ENCODE measurements around the gene CAMTA1.

DNA sequence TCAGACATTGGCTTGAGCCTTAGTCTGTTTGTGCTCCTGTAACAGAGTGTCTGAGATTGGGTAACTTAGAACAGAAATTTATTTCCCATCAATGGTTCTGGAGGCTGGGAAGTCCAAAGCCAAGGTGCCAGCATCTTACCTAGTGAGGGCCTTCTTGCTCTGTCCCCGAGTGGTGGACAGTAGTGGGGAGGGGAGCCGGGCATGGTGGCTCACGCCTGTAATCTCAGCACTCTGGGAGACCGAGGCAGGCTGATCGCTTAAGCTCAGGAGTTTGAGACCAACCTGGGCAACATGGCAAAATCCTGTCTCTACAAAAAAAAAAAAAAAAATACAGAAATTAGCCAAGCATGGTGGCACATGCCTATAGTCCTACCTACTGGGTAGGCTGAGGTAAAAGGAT, 649.3 kb downstream of the CAMTA1 start:
- TF ChIP-seq RAD21 (conservative IDR thresholded peaks at IDR 0.05) (no peak), POLR2AphosphoS5 (IDR thresholded peaks at IDR 0.05) (no peak), CTCF (IDR thresholded peaks at IDR 0.05; ENCODE audit: poor library complexity, severe bottlenecking) (no peak), EP300 (conservative IDR thresholded peaks at IDR 0.05; ENCODE audit: poor library complexity, severe bottlenecking) (no peak), EZH2 (IDR thresholded peaks at IDR 0.05; ENCODE audit: borderline replicate concordance, insufficient read depth, low read length, poor library complexity, severe bottlenecking) (no peak), TAF1 (IDR thresholded peaks at IDR 0.05; ENCODE audit: low read depth) (no peak), SMC3 (conservative IDR thresholded peaks at IDR 0.05; ENCODE audit: poor library complexity) (no peak), MXI1 (conservative IDR thresholded peaks at IDR 0.05; ENCODE audit: poor library complexity, severe bottlenecking) (no peak)
- TF ChIP-seq, protein P1, sequence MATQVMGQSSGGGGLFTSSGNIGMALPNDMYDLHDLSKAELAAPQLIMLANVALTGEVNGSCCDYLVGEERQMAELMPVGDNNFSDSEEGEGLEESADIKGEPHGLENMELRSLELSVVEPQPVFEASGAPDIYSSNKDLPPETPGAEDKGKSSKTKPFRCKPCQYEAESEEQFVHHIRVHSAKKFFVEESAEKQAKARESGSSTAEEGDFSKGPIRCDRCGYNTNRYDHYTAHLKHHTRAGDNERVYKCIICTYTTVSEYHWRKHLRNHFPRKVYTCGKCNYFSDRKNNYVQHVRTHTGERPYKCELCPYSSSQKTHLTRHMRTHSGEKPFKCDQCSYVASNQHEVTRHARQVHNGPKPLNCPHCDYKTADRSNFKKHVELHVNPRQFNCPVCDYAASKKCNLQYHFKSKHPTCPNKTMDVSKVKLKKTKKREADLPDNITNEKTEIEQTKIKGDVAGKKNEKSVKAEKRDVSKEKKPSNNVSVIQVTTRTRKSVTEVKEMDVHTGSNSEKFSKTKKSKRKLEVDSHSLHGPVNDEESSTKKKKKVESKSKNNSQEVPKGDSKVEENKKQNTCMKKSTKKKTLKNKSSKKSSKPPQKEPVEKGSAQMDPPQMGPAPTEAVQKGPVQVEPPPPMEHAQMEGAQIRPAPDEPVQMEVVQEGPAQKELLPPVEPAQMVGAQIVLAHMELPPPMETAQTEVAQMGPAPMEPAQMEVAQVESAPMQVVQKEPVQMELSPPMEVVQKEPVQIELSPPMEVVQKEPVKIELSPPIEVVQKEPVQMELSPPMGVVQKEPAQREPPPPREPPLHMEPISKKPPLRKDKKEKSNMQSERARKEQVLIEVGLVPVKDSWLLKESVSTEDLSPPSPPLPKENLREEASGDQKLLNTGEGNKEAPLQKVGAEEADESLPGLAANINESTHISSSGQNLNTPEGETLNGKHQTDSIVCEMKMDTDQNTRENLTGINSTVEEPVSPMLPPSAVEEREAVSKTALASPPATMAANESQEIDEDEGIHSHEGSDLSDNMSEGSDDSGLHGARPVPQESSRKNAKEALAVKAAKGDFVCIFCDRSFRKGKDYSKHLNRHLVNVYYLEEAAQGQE (IDR thresholded peaks at IDR 0.05; ENCODE audit: borderline replicate concordance), result no peak

Data from neural cell (in vitro differentiated cells).